OCI-LY3 (cell line): ENCODE measurements around the gene EMC10.

ENCODE experiments used
- H2AFZ ChIP-seq: fragments of 200-600, 300-600 bp; shearing (Covaris generic); 2 replicates; pipeline ENCODE4 v1.6.0; 2014; ENCODE audit warnings: antibody characterized with exemption, low read depth, low read length
- H3K27ac ChIP-seq: fragments of 200-600, 300-600 bp; sonication (generic); 2 replicates; pipeline ENCODE4 v1.5.1; 2014; ENCODE audit warnings: mild to moderate bottlenecking, low read length, moderate library complexity, mixed read lengths
- H3K27me3 ChIP-seq: fragments of 200-600, 300-600 bp; sonication (generic); 2 replicates; pipeline ENCODE4 v1.6.1; 2014; ENCODE audit warnings: low read depth, low read length, mixed read lengths
- H3K36me3 ChIP-seq: fragments of 200-600, 300-600 bp; sonication (generic); replicated peaks from 2 replicates; pipeline ENCODE3; 2014; ENCODE audit warnings: low read depth, low read length, mixed read lengths
- H3K4me1 ChIP-seq: fragments of 300-600, 200-600 bp; sonication (generic); 2 replicates; pipeline ENCODE4 v1.6.1; 2014; ENCODE audit warnings: low read length, mixed read lengths
- H3K4me2 ChIP-seq: fragments of 200-600, 300-600 bp; sonication (generic); 2 replicates; pipeline ENCODE4 v1.6.1; 2014; ENCODE audit warnings: low read length, mixed read lengths
- H3K4me3 ChIP-seq: fragments of 300-600, 200-600 bp; sonication (generic); 2 replicates; pipeline ENCODE4 v1.5.1; 2014; ENCODE audit warnings: antibody characterized with exemption, mild to moderate bottlenecking, low read length, moderate library complexity
- H3K79me2 ChIP-seq: fragments of 300-600, 200-600 bp; shearing (Covaris generic); 2 replicates; pipeline ENCODE4 v1.6.1; 2014; ENCODE audit warnings: mild to moderate bottlenecking, low read length, mixed read lengths
- H3K9ac ChIP-seq: fragments of 300-600, 200-600 bp; shearing (Covaris generic); 2 replicates; pipeline ENCODE4 v1.6.0; 2014; ENCODE audit warnings: mild to moderate bottlenecking, low read length, moderate library complexity
- H3K9me3 ChIP-seq: fragments of 200-600, 300-600 bp; shearing (Covaris generic); 2 replicates; pipeline ENCODE4 v1.6.1; 2014; ENCODE audit warnings: low read length, mixed read lengths; ENCODE audit not compliant: insufficient read depth
- H4K20me1 ChIP-seq: fragments of 200-600, 300-600 bp; sonication (generic); 2 replicates; pipeline ENCODE4 v1.6.1; 2016; ENCODE audit warnings: low read length, mixed read lengths; ENCODE audit not compliant: insufficient read depth
- EZH2phosphoT487 ChIP-seq: fragments of 200-600 bp; shearing (Covaris generic); IDR thresholded peaks from 2 replicates; pipeline ENCODE4 v1.6.1; 2018; ENCODE audit warnings: antibody characterized with exemption, mixed run types, low read depth
- TF ChIP-seq, protein P1 (sequence below): fragments of 200-600, 300-600 bp; sonication (generic); IDR thresholded peaks from 2 replicates; pipeline ENCODE4 v1.5.1; 2014; ENCODE audit warnings: antibody characterized with exemption, low read length, low read depth

Gene EMC10

DNA sequence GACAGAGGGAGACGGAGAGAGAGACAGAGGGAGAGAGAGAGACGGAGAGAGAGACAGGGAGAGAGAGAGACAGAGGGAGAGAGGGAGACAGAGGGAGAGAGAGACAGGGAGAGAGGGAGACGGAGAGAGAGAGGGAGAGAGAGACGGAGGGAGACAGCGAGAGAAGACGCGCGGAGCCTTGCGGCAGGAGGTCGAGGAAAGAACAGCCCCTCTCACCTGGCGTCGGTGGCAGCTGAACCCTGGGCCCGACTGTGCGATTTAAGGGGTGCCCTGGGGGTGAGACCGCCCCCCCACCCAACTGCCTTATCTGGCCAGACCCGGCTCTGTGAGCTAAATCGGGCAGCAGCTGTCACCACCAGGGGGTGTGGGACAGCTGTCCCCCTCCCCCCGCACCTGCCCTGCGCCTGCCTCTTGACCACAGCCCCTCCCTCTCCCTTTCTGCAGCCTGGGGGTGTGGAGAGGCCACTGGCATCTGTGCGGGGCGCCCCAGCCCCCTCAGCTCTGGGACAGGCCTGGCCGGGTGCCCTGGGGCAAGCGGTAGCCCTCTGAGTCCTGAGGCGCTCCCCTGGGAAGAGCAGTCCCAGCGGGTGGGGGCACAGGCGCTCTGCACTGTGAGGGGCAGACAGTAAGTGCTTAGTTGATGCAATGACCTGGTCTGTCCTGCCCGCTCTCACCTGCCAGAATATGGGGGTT is 23.9 kb downstream of the EMC10 start:
- no peak overlapping the region for H3K4me2 ChIP-seq
- H3K79me2 ChIP-seq, result no peaks in the 10 kb centered on the region
- H3K9me3 ChIP-seq, result no peaks in the 10 kb centered on the region
- no peak overlapping the region for H3K27ac ChIP-seq
- H3K9ac ChIP-seq, result no peak overlapping the region
- peaks cover 3% of the 10 kb centered on the region; the same call in 1 of the 2 replicates for H3K27me3 ChIP-seq
- H2AFZ ChIP-seq, result no peak overlapping the region
- no peak overlapping the region for H3K4me3 ChIP-seq
- TF ChIP-seq EZH2phosphoT487, result no peak
- TF ChIP-seq, protein P1, sequence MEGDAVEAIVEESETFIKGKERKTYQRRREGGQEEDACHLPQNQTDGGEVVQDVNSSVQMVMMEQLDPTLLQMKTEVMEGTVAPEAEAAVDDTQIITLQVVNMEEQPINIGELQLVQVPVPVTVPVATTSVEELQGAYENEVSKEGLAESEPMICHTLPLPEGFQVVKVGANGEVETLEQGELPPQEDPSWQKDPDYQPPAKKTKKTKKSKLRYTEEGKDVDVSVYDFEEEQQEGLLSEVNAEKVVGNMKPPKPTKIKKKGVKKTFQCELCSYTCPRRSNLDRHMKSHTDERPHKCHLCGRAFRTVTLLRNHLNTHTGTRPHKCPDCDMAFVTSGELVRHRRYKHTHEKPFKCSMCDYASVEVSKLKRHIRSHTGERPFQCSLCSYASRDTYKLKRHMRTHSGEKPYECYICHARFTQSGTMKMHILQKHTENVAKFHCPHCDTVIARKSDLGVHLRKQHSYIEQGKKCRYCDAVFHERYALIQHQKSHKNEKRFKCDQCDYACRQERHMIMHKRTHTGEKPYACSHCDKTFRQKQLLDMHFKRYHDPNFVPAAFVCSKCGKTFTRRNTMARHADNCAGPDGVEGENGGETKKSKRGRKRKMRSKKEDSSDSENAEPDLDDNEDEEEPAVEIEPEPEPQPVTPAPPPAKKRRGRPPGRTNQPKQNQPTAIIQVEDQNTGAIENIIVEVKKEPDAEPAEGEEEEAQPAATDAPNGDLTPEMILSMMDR, result peak; percentile 19
- no peaks in the 10 kb centered on the region for H3K4me1 ChIP-seq
- no peaks in the 10 kb centered on the region for H3K36me3 ChIP-seq
- H4K20me1 ChIP-seq, result no peaks in the 10 kb centered on the region

- Histone ChIP-seq H3K4me3 (no peak overlapping the region), H3K4me1 (no peaks in the 10 kb centered on the region), H3K27me3 (peaks cover 3% of the 10 kb centered on the region; the same call in 1 of the 2 replicates), H3K9me3 (no peaks in the 10 kb centered on the region), H3K79me2 (no peaks in the 10 kb centered on the region), H4K20me1 (no peaks in the 10 kb centered on the region), H3K9ac (no peak overlapping the region), H3K27ac (no peak overlapping the region), H2AFZ (no peak overlapping the region), H3K4me2 (no peak overlapping the region), H3K36me3 (no peaks in the 10 kb centered on the region)
- TF ChIP-seq EZH2phosphoT487, result no peak
- TF ChIP-seq, protein P1, result no peak
Observed at GRCh38 chr19:50500753-50501151, 24.4 kb downstream of the EMC10 start.

DNA sequence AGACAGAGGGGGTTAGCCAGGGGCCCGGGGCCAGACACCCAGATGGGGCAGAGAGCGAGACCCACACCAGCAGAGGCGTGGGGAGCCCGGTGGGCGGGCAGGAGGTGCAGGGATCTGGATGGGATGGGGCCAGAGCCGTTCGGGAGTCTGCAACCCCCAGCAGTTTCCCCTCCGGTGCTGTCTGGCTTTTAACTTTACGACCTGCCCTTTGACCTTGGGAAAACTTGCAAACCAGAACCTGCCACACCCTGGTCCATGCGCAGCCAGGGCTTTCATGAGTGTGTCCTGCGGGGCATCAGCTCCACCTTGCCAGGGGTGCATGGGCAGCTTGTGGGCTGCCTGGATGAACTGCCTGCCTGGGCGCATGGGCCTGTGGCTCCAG is 24.9 kb downstream of the EMC10 start:
- Histone ChIP-seq H3K27ac (no peak overlapping the region), H4K20me1 (no peaks in the 10 kb centered on the region), H3K9me3 (no peaks in the 10 kb centered on the region), H3K4me1 (no peaks in the 10 kb centered on the region), H3K9ac (no peak overlapping the region), H3K79me2 (no peaks in the 10 kb centered on the region), H3K27me3 (peaks cover 3% of the 10 kb centered on the region; the same call in 1 of the 2 replicates), H2AFZ (no peak overlapping the region), H3K4me2 (no peak overlapping the region), H3K4me3 (no peak overlapping the region), H3K36me3 (no peaks in the 10 kb centered on the region)
- TF ChIP-seq EZH2phosphoT487, result no peak
- TF ChIP-seq, protein P1, result no peak

DNA sequence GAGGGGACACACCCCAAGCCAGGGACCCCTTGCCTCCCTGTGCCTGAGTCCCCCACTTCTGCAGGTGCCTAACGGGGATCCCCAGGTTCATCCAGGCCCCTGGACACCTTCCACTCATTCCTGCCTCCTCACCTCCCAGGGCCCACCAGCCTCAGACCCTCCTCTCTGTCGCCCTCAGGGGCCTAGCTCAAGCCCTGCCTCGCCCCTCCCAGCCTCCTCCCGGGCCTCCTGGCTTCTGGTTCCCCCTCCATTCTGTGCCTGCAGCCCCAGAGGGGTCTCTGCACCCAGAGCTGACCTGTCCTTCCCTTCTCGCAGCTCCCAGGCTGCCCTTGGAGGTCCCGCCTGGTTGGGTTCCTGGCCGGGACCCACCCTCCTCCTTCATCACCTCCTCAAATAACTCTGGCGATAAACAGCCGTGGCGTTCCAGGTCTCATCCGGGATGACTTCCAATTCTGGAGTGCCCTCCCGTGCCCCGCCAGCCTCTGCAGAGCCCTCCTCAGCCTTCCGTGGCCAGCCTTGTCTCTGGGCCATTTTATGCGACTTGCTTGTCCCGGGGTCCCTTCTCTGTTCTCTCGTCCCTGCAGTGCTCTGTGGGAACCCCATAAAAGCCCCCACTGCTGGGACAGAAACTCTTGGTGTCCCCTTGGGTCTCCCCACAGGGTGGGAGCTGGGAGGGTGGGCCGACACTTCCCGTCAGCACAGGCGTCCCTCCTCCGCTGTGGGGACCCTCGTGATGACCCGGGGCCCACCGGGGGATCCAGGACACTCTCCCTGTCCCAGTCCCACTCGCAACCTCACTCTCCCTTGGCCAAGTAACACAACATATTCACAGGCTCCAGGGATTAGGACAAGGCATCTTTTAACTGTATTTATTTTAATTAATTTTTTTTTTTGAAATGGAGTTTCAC is 25.5 kb downstream of the EMC10 start:
- Histone ChIP-seq H3K4me1 (no peaks in the 10 kb centered on the region), H4K20me1 (no peaks in the 10 kb centered on the region), H3K27me3 (peaks cover 3% of the 10 kb centered on the region; the same call in 1 of the 2 replicates), H3K4me3 (no peak overlapping the region), H2AFZ (no peak overlapping the region), H3K4me2 (no peak overlapping the region), H3K27ac (no peak overlapping the region), H3K9me3 (no peaks in the 10 kb centered on the region), H3K79me2 (no peaks in the 10 kb centered on the region), H3K9ac (no peak overlapping the region), H3K36me3 (no peaks in the 10 kb centered on the region)
- no peak for TF ChIP-seq EZH2phosphoT487
- TF ChIP-seq, protein P1, result no peak
